HG02884 (cell line): ENCODE results near the gene SIGLEC11.
"Not testable (repeated sequence)": the region's sequence is repeated elsewhere in the genome, so short reads cannot be mapped to it uniquely, and the experiment has no call there.

Experiments used
- ATAC-seq: cut with Tn5 transposase; IDR thresholded peaks from one replicate; pipeline ENCODE4 v1.9.1; 2021; ENCODE audit warnings: mild to moderate bottlenecking, moderate library complexity; ENCODE audit not compliant: unreplicated experiment

Gene SIGLEC11

DNA sequence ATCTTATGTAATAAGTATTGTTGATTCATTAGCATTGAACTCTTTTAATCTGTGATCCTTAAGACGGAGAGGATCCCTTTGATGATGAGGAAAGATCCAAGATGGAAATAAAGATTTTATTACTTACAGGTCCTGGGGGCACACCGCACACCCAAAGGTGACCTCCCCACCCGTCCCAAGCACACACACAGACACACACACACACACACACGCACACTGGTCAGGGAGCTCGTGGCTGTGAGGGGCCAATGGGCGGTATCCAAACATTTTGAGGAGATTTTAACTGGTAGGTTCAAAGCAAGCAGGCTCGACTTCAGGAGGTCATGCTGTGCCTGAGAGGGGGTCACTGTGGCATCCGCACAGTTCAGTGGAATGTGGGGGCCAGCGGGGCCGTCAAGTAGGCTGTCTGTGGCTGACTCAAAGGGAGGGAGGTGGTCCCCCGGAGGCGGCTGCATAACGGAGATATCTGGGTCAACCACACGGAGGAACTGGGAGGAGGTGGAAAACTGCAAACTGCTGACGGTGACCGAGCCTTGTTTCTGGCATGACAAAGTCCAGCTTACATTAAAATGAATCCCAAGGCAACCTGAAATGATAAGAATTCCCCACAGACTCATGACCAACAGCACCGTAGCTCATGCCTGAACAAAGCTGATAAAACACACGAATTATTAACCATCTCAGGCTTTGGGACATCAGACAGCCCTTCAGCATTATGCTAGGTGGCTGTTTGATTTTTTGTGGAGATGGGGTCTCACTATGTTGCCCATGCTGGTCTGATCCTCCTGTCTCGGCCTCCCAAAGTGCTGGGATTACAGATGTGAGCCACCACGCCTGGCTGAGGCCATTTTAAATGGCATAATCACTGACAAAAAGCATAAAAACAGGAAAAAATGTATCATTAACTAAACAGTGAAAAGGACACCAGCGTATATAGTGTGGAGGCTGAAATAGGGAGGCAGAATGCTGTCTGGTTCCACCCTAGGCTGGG, 20.9 kb upstream of the SIGLEC11 start:
- no peak for ATAC-seq

DNA sequence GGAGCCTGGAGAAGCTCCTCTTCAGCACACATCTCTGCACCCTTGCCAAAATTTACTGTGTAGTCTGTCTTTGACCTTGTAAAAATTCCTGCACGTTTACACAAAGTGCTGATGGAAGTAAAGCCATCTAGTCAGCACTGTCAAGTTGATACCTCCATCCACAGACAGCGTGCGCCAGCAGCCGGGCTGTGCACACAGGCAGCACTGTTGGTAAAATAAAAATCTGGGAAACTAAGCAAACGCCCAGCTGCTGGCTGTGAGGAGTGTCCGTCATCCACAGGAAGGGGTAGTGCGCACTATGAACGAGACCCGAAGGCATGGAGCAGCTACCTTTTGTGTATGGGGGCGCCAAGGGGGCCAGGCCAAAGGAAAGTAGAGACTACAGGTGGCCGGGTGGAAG, 17.4 kb upstream of the SIGLEC11 start:
- ATAC-seq, result no peak

DNA sequence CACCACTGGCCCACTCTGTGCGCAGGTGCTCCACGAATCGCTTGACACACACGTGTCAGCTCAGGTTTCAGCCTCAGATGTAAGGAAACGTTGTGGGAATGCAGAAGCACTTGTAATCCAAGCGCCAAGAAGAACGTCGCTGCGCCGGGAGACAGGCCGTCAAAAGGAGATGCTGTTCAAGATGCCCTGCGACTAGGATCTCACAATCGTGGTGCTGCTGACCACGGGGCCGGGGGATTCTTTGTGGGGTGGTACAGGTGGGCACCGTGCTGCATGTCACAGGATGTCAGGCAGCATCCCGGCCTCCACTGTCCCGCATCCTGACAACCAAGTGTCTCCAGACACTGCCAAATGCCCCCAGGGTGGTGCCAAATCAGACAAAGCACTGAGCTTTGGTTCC, 16.9 kb upstream of the SIGLEC11 start:
- no peak for ATAC-seq

DNA sequence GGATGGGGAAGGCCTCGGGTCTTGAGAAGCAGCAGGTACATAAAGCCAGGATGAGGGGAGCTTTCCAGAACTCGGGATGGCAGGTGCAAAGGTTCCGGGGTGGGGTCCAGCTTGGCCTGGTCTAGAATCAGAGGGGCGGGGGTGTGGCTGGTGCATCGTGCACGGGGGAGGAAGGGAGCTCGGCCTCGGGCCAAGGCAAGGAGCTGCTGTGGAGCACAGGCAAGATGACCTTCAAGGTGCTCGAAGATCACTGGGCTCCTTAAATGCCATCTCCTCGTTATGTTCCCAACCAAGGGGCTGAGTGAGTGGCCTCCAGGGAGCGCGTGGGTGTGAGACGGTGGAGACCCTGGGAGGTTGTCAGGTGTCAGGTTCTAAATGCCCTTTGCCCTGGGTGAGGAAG, 16.1 kb upstream of the SIGLEC11 start:
- no peak for ATAC-seq

DNA sequence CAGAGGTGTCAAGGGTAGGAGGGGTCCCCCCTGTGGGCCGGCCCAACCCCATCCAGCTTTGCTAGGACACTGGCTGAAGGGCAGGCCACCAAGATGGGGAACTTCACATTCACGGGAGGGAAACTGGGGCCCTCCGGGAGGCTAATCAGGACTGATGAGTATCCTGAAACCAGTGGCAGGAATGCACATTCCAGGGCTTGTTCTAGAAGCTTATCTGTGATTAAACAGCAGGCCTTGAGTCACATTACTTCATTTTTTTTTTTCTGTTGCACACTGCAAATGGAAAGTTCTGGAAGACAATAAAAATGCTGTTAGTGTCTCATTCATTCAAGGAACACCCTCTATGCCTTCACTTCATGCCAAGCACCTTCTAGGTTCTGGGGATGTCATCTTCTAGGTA, 15.5 kb upstream of the SIGLEC11 start:
- ATAC-seq, result no peak

DNA sequence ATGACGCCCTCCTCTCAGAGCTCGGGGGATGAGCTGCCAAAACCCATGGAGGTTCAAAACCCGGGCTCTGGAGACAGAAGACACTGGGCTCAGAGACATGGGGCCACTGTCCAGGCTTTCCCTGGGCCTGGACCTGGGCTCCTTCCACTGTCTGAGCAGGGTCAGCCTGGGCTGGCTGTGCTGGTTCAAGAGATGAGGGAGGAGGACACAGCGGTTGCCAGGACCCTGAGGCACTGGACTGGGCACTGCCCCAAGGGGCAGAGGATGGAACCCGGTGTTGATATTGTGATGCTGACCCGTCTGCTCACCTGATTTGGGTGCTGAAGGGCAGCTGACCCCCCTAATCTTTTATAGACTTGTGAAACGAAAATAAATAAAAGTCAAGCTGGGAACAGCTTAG, 14.1 kb upstream of the SIGLEC11 start:
- ATAC-seq, result no peak

DNA sequence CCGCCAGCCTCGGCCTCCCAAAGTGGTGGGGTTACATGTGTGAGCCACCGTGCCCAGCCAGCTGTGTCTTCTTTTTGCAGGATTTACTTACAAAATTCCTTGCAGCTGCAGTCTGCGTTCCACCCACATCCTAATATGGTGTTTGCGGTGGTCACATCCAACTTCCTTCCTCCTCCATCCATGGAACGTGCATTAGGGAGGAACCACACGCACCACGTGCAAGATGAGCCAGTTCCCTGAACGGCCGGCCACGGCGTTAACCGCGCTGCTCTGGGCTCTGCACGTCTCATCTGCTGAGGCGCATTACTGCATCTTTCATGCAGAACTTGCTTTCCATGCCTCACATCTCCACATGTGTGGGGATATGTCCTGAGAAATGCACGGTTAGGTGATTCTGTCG, 13.0 kb upstream of the SIGLEC11 start:
- no peak for ATAC-seq

DNA sequence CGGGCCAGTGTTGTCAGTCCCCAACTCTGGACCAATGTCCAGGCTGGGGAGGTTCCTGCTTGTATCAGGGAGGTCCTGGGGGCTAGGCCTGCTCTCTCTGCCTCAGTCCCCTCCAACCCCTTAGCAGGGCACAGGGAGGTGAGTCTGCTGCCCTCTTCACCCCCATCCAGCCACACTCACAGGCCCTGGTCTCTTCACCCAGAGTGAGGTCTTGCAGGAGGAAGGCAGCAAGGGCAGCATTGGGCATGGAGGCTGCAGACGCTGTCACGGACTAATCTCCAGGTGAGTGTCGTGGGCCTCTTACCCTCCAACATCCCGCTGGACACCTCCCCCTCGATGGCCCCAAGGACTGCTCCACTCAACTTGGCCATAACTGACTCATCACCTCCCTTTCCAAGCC, 11.9 kb upstream of the SIGLEC11 start:
- no peak for ATAC-seq

DNA sequence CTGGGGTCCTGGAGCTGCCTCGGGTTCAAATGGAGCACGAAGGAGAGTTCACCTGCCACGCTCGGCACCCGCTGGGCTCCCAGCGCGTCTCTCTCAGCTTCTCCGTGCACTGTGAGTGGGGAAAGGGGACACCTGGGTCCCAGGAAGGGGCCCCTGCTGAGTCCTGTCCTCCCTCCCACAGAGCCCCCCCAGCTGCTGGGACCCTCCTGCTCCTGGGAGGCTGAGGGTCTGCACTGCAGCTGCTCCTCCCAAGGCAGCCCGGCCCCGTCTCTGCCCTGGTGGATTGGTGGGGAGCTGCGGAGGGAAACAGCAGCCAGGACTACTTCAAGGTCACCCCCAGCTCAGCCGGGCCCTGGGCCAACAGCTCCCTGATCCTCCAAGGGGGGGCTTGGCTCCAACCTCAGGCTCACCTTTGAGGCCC, 11.0 kb upstream of the SIGLEC11 start:
- ATAC-seq, result no peak

DNA sequence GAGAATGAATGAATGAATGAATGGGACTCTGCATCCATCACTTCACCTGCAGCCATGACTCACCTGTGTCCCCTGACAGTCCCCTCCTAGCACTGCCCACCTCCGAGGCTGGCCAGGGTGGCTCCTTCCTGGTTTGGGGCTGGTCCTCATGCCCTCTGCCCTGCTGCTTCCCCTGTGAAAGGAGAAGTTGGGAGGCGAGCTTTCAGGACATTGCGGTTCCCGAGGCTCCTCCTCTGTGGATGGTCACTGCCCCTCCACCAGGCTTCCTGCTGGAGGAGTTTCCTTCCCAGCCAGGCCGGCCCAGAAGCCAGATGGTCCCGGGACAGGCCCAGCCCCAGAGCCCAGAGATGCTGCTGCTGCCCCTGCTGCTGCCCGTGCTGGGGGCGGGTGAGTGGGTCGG, 8.4 kb upstream of the SIGLEC11 start:
- ATAC-seq, result not testable (repeated sequence)

DNA sequence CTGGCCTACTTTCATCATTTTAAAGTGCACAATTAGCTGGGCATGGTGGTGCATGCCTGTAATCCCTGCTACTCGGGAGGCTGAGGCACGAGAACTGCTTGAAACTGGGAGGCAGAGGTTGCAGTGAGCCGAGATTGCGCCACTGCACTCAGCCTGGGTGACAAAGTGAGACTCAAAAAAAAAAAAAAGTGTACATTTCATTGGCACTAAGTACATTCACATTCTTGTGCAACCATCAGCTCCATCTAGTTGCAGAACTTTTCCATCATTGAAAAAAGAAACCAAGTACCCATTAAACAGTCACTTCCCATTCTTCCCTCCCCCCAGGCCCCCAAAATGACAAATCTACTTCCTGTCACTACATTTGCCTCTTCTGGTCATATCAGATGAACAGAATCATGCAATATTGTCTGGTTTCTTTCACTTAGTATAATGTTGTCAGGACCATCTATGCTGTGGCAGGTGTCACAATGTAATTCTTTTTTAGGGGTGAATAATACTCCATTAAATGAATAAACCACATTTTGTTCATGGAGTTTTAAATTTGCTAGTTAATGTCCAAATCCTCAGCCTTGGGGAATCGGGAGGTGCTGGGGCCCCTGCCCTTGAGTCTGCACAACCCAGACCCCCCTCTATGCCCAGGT, 7.4 kb upstream of the SIGLEC11 start:
- ATAC-seq, result no peak

DNA sequence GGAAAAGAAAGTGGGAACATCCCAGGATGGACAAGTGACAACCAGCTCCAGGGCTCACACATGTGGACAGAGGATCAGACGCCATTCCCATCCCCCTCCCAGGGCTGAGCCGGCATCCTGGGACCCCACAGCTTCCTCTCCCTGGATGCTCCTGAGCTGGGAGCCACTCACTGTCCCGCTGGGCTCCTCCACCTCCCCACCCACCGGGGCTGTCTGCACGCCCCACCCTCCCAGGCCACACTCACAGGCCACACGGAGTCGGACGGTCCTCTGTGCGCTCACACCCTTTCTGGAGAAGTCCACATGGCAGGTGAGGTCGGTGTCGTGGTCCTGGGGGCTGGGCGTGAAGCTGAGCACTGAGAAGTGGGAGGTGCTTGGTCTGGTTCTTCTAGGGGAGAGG, 1.1 kb downstream of the SIGLEC11 start:
- ATAC-seq, result not testable (repeated sequence)

DNA sequence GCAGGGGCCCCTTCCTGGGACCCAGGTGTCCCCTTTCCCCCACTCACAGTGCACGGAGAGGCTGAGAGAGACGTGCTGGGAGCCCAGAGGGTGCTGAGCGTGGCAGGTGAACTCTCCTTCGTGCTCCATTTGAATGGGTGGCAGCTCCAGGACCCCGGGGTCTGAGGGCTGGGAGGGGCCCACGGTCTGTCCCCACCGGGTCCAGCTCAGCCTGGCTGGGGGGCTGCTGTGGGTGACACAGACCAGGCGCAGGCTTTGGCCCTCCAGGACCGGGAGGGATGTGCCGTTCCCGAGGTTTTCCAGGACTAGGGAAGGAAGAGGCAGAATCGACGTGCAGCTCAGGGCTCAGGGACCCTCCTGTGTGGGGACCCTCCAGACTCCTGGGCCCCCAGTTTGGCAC, 2.4 kb downstream of the SIGLEC11 start:
- not testable (repeated sequence) for ATAC-seq

DNA sequence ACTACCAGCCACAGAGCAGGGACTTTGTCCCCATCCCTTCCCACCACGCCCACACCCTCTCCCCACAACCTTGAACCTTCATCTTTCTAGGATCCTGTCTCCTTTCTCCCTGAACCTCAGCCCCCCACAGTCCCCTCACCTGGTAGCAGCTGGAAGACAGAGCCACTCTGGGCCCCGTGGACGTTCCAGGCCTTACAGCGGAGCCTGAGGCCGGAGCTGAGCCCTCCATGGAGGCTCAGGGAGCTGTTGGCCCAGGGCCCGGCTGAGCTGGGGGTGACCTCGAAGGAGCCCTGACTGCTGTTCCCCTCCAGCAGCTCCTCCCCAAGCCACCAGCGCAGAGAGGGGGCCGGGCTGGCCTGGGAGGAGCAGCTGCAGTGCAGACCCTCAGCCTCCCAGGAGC, 2.8 kb downstream of the SIGLEC11 start:
- not testable (repeated sequence) for ATAC-seq

DNA sequence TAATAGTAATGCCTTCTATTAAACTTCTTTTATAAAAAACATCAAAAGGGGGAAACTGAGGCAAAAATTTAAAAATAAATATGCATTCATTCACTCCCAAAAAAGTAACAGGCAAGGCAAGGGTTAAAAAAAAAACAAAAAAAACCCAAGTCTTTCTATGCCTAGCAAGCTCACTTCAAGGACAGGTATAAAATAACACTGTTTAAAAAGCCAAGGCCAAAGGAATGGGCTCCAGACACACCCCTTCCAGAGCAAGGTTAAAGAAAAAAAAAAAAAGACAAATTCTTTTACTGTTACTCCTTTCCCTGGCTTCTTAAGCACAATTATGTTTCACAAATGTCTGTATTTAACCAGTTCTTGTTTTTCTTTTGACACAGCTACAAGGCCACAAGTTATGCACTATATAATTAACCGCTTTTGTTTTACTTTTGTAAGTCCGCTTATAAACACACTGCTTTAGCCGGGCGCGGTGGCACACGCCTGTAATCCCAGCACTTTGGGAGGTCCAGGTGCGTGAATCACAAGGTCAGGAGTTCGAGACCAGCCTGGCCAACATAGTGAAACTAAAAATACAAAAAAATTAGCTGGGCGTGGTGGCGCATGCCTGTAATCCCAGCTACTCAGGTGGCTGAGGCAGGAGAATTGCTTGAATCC, 3.6 kb downstream of the SIGLEC11 start:
- no peak for ATAC-seq

DNA sequence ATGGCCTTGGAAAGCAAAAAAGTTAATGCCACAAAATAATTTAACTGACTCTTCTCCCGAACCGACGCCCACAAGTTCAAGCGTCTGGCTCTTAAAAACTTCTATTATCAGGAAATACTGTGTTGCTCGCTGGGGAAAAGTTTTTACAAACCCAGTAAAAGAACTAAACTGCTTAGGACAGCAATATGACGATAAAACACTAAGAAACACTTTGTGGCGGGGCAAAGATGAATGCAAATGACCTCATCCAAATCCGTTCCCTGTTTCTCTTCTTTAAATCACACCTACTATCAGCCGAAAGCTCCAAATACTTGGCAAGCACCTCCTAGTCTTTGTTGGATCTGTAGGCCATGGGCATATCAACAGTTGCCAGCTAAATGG, 4.9 kb downstream of the SIGLEC11 start:
- no peak for ATAC-seq

DNA sequence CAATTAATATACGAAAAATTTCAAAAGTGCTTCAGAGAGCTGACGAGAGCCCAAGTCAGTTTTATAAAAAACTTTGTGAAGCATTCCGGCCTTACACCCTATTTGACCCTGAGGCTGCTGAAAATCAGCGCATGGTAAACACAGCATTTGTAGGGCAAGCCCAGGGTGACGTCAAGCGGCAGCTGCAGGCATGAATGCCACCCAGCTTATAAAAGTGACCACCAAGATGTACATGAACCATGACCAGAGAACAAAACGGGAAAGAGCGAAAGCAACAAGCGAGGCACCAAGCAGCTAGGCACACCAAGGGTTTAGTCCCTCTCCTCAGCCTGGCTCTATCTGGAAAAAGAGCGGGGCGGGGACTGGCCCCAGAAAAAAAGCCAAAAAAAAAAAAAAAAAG, 6.0 kb downstream of the SIGLEC11 start:
- no peak for ATAC-seq

DNA sequence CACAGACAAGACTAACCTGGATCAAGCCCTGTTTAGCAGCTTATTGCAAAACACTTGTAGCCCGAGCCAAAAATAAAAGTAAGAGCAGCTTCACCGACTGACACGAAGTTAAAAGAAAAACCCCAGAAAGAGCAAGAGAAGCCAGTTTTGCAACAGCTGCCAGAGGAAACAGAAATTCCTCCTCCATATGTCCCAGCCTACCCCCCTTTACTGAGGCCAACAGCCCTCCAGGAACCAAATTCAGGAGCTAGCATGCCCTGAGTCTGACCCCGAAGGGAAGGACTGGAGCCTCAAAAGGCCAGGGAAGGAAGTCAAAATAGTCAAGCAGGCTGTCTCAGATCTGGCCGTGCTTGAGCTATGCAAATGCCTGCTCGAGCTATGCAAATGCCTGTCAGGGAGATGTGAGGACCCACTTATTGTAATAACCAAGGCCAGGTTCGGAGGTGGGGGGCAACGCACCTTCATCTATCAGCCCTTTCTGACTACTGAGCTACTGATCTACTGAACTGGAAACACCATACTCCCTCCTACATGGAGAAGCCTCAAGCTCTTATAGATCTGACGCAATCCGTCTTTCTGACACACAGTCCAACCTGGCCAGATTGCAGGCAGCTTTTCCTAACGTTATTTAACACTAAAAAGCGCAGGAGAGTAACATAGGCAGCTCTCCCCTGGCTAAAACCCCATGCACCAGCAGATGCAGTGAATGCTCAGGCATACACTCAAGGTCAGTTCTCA, 6.7 kb downstream of the SIGLEC11 start:
- no peak for ATAC-seq

DNA sequence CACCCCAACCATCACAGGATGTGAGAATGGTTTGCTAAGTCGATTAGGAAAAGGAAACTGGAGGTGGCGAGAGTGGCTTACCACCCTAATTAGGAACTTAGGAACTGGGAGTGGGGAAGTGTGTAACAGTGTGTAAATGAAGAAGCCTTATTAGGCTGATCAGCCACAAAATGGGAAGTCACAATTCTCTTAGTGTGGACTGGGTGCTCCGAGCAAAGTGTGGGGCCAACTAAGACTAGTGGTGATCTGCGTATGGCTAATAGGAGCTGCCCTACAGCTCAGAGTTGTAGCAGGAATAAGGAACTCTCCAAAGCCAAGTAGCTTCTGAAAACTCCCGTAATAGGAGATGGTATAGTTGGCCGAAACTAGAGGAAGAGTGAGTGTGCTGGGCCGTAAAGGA, 7.6 kb downstream of the SIGLEC11 start:
- no peak for ATAC-seq

DNA sequence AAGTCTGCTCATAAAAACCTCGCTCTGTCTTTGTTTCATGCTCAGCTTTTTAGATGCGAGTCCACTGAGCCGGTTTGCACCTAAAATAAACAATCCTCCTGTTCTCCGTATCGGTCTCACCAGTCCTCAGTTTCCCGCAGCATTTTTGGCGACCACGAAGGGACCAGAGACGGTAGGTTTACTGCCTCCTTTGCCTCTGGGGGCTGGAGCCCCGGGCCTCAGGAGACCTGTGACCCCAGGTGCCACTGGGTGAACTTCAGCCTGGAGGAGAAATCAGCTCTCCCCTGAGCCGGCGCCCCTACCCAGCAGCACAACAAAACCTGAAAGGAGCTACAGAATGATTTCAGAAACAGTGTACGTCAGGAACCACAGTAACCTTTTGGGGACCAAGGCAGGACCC, 8.1 kb downstream of the SIGLEC11 start:
- no peak for ATAC-seq

DNA sequence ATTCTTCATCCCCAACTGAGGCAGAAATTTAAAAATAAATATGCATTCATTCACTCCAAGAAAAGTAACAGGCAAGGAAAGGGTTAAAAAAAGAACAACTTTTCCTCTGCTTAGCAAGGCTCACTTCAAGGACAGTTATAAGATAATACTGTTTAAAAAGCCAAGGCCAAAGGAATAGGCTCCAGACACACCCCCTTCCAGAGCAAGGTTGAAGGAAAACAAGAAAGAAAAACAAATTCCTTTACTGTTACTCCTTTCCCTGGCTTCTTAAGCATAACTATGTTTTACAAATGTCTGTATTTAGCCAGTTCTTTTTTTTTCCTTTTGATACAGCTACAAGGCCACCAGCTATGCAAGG, 8.5 kb downstream of the SIGLEC11 start:
- ATAC-seq, result no peak
